Measurements from ENCODE around the gene KCNK3.

The KCNK3 gene

GRCh38 chr2:26735097-26735496, 42.6 kb downstream of the KCNK3 start:
- Histone ChIP-seq H3K27me3 (ENCODE audit: insufficient read depth, low read length) (no peaks in the 10 kb centered on the region), H3K36me3 (ENCODE audit: insufficient read depth, low read length) (no peaks in the 10 kb centered on the region), H2AFZ (ENCODE audit: low read length, unreplicated experiment) (no peak overlapping the region), H3K27ac (ENCODE audit: low read depth, low read length) (no peak overlapping the region), H3K4me1 (ENCODE audit: control insufficient read depth, insufficient read depth, low read length, unreplicated experiment) (peaks cover 7% of the 10 kb centered on the region), H3K79me2 (ENCODE audit: control insufficient read depth, insufficient read depth, low read length, unreplicated experiment) (no peaks in the 10 kb centered on the region), H3K4me3 (ENCODE audit: low read depth, low read length) (no peak overlapping the region)

GRCh38 chr2:26735883-26736588, 43.5 kb downstream of the KCNK3 start:
- Histone ChIP-seq H3K36me3 (ENCODE audit: insufficient read depth, low read length) (no peaks in the 10 kb centered on the region), H3K27ac (ENCODE audit: low read depth, low read length) (no peak overlapping the region), H3K27me3 (ENCODE audit: insufficient read depth, low read length) (no peaks in the 10 kb centered on the region), H2AFZ (ENCODE audit: low read length, unreplicated experiment) (no peak overlapping the region), H3K79me2 (ENCODE audit: control insufficient read depth, insufficient read depth, low read length, unreplicated experiment) (no peaks in the 10 kb centered on the region), H3K4me1 (ENCODE audit: control insufficient read depth, insufficient read depth, low read length, unreplicated experiment) (no peaks in the 10 kb centered on the region), H3K4me3 (ENCODE audit: low read depth, low read length) (no peak overlapping the region)

GRCh38 chr2:26737221-26737620, 44.7 kb downstream of the KCNK3 start:
- H2AFZ ChIP-seq (ENCODE audit: low read length, unreplicated experiment), result no peak overlapping the region
- H3K4me1 ChIP-seq (ENCODE audit: control insufficient read depth, insufficient read depth, low read length, unreplicated experiment), result no peaks in the 10 kb centered on the region

GRCh38 chr2:26738481-26738880, 46.0 kb downstream of the KCNK3 start:
- no peak overlapping the region for H3K4me3 ChIP-seq (ENCODE audit: low read depth, low read length)
- no peaks in the 10 kb centered on the region for H3K27me3 ChIP-seq (ENCODE audit: insufficient read depth, low read length)
- H3K27ac ChIP-seq (ENCODE audit: low read depth, low read length), result no peak overlapping the region
- no peaks in the 10 kb centered on the region for H3K4me1 ChIP-seq (ENCODE audit: control insufficient read depth, insufficient read depth, low read length, unreplicated experiment)
- no peaks in the 10 kb centered on the region for H3K36me3 ChIP-seq (ENCODE audit: insufficient read depth, low read length)
- H2AFZ ChIP-seq (ENCODE audit: low read length, unreplicated experiment), result no peak overlapping the region
- H3K79me2 ChIP-seq (ENCODE audit: control insufficient read depth, insufficient read depth, low read length, unreplicated experiment), result no peaks in the 10 kb centered on the region

More at GRCh38 chr2:26737221-26737620, 44.7 kb downstream of the KCNK3 start:
- Histone ChIP-seq H3K4me3 (ENCODE audit: low read depth, low read length) (no peak overlapping the region), H3K27me3 (ENCODE audit: insufficient read depth, low read length) (no peaks in the 10 kb centered on the region), H3K36me3 (ENCODE audit: insufficient read depth, low read length) (no peaks in the 10 kb centered on the region), H3K79me2 (ENCODE audit: control insufficient read depth, insufficient read depth, low read length, unreplicated experiment) (no peaks in the 10 kb centered on the region), H3K27ac (ENCODE audit: low read depth, low read length) (no peak overlapping the region)

- H3K4me1 ChIP-seq (ENCODE audit: control insufficient read depth, insufficient read depth, low read length, unreplicated experiment), result no peaks in the 10 kb centered on the region
- H2AFZ ChIP-seq (ENCODE audit: low read length, unreplicated experiment), result no peak overlapping the region
- H3K4me3 ChIP-seq (ENCODE audit: low read depth, low read length), result no peak overlapping the region
- no peaks in the 10 kb centered on the region for H3K36me3 ChIP-seq (ENCODE audit: insufficient read depth, low read length)
- no peaks in the 10 kb centered on the region for H3K27me3 ChIP-seq (ENCODE audit: insufficient read depth, low read length)
- H3K27ac ChIP-seq (ENCODE audit: low read depth, low read length), result no peak overlapping the region
- no peaks in the 10 kb centered on the region for H3K79me2 ChIP-seq (ENCODE audit: control insufficient read depth, insufficient read depth, low read length, unreplicated experiment)
Measured at GRCh38 chr2:26739514-26739913, 47.0 kb downstream of the KCNK3 start.

- Histone ChIP-seq H3K4me3 (ENCODE audit: low read depth, low read length) (no peak overlapping the region), H2AFZ (ENCODE audit: low read length, unreplicated experiment) (no peak overlapping the region)
Measured at GRCh38 chr2:26740346-26740745, 47.8 kb downstream of the KCNK3 start.

GRCh38 chr2:26740890-26741302, 48.4 kb downstream of the KCNK3 start:
- Histone ChIP-seq H3K36me3 (ENCODE audit: insufficient read depth, low read length) (no peaks in the 10 kb centered on the region), H2AFZ (ENCODE audit: low read length, unreplicated experiment) (no peak overlapping the region), H3K4me1 (ENCODE audit: control insufficient read depth, insufficient read depth, low read length, unreplicated experiment) (no peaks in the 10 kb centered on the region), H3K4me3 (ENCODE audit: low read depth, low read length) (no peak overlapping the region), H3K79me2 (ENCODE audit: control insufficient read depth, insufficient read depth, low read length, unreplicated experiment) (no peaks in the 10 kb centered on the region), H3K27me3 (ENCODE audit: insufficient read depth, low read length) (no peaks in the 10 kb centered on the region), H3K27ac (ENCODE audit: low read depth, low read length) (no peak overlapping the region)

More at GRCh38 chr2:26740346-26740745, 47.8 kb downstream of the KCNK3 start:
- H3K4me1 ChIP-seq (ENCODE audit: control insufficient read depth, insufficient read depth, low read length, unreplicated experiment), result no peaks in the 10 kb centered on the region
- H3K36me3 ChIP-seq (ENCODE audit: insufficient read depth, low read length), result no peaks in the 10 kb centered on the region
- H3K27ac ChIP-seq (ENCODE audit: low read depth, low read length), result no peak overlapping the region
- H3K27me3 ChIP-seq (ENCODE audit: insufficient read depth, low read length), result no peaks in the 10 kb centered on the region
- no peaks in the 10 kb centered on the region for H3K79me2 ChIP-seq (ENCODE audit: control insufficient read depth, insufficient read depth, low read length, unreplicated experiment)

- Histone ChIP-seq H3K4me3 (ENCODE audit: low read depth, low read length) (no peak overlapping the region), H3K36me3 (ENCODE audit: insufficient read depth, low read length) (no peaks in the 10 kb centered on the region), H3K79me2 (ENCODE audit: control insufficient read depth, insufficient read depth, low read length, unreplicated experiment) (no peaks in the 10 kb centered on the region), H2AFZ (ENCODE audit: low read length, unreplicated experiment) (no peak overlapping the region), H3K4me1 (ENCODE audit: control insufficient read depth, insufficient read depth, low read length, unreplicated experiment) (no peaks in the 10 kb centered on the region), H3K27ac (ENCODE audit: low read depth, low read length) (no peak overlapping the region), H3K27me3 (ENCODE audit: insufficient read depth, low read length) (no peaks in the 10 kb centered on the region)
Measured at GRCh38 chr2:26742048-26742770, 49.7 kb downstream of the KCNK3 start.

GRCh38 chr2:26743852-26744251, 51.3 kb downstream of the KCNK3 start:
- no peaks in the 10 kb centered on the region for H3K36me3 ChIP-seq (ENCODE audit: insufficient read depth, low read length)
- no peaks in the 10 kb centered on the region for H3K27me3 ChIP-seq (ENCODE audit: insufficient read depth, low read length)
- no peak overlapping the region for H3K4me3 ChIP-seq (ENCODE audit: low read depth, low read length)
- no peak overlapping the region for H2AFZ ChIP-seq (ENCODE audit: low read length, unreplicated experiment)
- H3K79me2 ChIP-seq (ENCODE audit: control insufficient read depth, insufficient read depth, low read length, unreplicated experiment), result no peaks in the 10 kb centered on the region
- H3K4me1 ChIP-seq (ENCODE audit: control insufficient read depth, insufficient read depth, low read length, unreplicated experiment), result no peaks in the 10 kb centered on the region
- no peak overlapping the region for H3K27ac ChIP-seq (ENCODE audit: low read depth, low read length)

- Histone ChIP-seq H3K4me3 (ENCODE audit: low read depth, low read length) (no peak overlapping the region), H2AFZ (ENCODE audit: low read length, unreplicated experiment) (no peak overlapping the region), H3K4me1 (ENCODE audit: control insufficient read depth, insufficient read depth, low read length, unreplicated experiment) (no peaks in the 10 kb centered on the region), H3K79me2 (ENCODE audit: control insufficient read depth, insufficient read depth, low read length, unreplicated experiment) (no peaks in the 10 kb centered on the region), H3K27me3 (ENCODE audit: insufficient read depth, low read length) (no peaks in the 10 kb centered on the region), H3K27ac (ENCODE audit: low read depth, low read length) (no peak overlapping the region), H3K36me3 (ENCODE audit: insufficient read depth, low read length) (no peaks in the 10 kb centered on the region)
Measured at GRCh38 chr2:26744953-26745352, 52.4 kb downstream of the KCNK3 start.

Measured in ACC112 (cell line).